Mesodermal cell (in vitro differentiated cells): ENCODE measurements around the gene LHFPL6.

Source experiments
- H3K27ac ChIP-seq: 2 replicates; pipeline ENCODE4 v1.7.0; 2013; ENCODE audit warnings: mild to moderate bottlenecking, low read depth, low read length, moderate library complexity; ENCODE audit not compliant: severe bottlenecking
- H3K36me3 ChIP-seq: 2 replicates; pipeline ENCODE4 v1.7.1; 2013; ENCODE audit warnings: mild to moderate bottlenecking, low read length, moderate library complexity; ENCODE audit not compliant: control insufficient read depth, insufficient read depth
- H3K4me1 ChIP-seq: one replicate; pipeline ENCODE4 v1.7.1; 2013; ENCODE audit warnings: mild to moderate bottlenecking, low read length; ENCODE audit not compliant: insufficient read depth, control insufficient read depth, poor library complexity, severe bottlenecking
- H3K4me3 ChIP-seq: 2 replicates; pipeline ENCODE4 v1.7.0; 2013; ENCODE audit warnings: low read length, control low read depth, mild to moderate bottlenecking; ENCODE audit not compliant: insufficient read depth, poor library complexity, severe bottlenecking; ENCODE audit errors: extremely low read depth
- H3K9me3 ChIP-seq: 2 replicates; pipeline ENCODE4 v1.7.1; 2013; ENCODE audit warnings: mild to moderate bottlenecking, low read length, moderate library complexity; ENCODE audit not compliant: control insufficient read depth
- WGBS, 2 experiments: methylation state at CpG; one replicate each; pipeline ENCODE4 v1.1.5; 2013; ENCODE audit warnings: missing lambda C conversion rate in 2 of 2; ENCODE audit not compliant: insufficient coverage in 2 of 2; 5-methylcytosine and 5-hydroxymethylcytosine counted together

Gene LHFPL6

GRCh38 chr13:39391761-39392160 is 211.2 kb downstream of the LHFPL6 start:
- no CpG with 5 or more reads among the region's 2 CpGs for WGBS, 2 experiments
- H3K27ac ChIP-seq, result no peak overlapping the region
- H3K4me1 ChIP-seq, result peaks cover 11% of the 10 kb centered on the region
- no peaks in the 10 kb centered on the region for H3K9me3 ChIP-seq
- H3K36me3 ChIP-seq, result no peaks in the 10 kb centered on the region
- no peak overlapping the region for H3K4me3 ChIP-seq

GRCh38 chr13:39389013-39389412 is 214.0 kb downstream of the LHFPL6 start:
- 74 to 80% methylated on average over 1 to 2 of the region's 5 CpGs for WGBS, 2 experiments
- peaks cover 18% of the 10 kb centered on the region for H3K4me1 ChIP-seq
- no peaks in the 10 kb centered on the region for H3K9me3 ChIP-seq
- no peak overlapping the region for H3K4me3 ChIP-seq
- H3K27ac ChIP-seq, result no peak overlapping the region
- H3K36me3 ChIP-seq, result no peaks in the 10 kb centered on the region

- no peak overlapping the region for H3K4me3 ChIP-seq
- no peaks in the 10 kb centered on the region for H3K9me3 ChIP-seq
- peaks cover 18% of the 10 kb centered on the region for H3K4me1 ChIP-seq
- 20 to 33% methylated on average over 1 of the region's 3 CpGs for WGBS, 2 experiments
- no peaks in the 10 kb centered on the region for H3K36me3 ChIP-seq
- H3K27ac ChIP-seq, result peak overlapping the region; percentile 32
These were observed 217.3 kb downstream of the LHFPL6 start for GRCh38 chr13:39385621-39386231.

GRCh38 chr13:39385154-39385553 is 217.8 kb downstream of the LHFPL6 start:
- Histone ChIP-seq H3K9me3 (no peaks in the 10 kb centered on the region), H3K4me1 (peaks cover 18% of the 10 kb centered on the region), H3K4me3 (no peak overlapping the region), H3K36me3 (no peaks in the 10 kb centered on the region), H3K27ac (no peak overlapping the region)
- 25% methylated on average over 2 of the region's 4 CpGs; no CpG with 5 or more reads in 1 of the 2 experiments for WGBS, 2 experiments

GRCh38 chr13:39381456-39381855 is 221.5 kb downstream of the LHFPL6 start:
- 75 to 86% methylated on average over 1 to 2 of the region's 2 CpGs for WGBS, 2 experiments
- Histone ChIP-seq H3K27ac (no peak overlapping the region), H3K4me1 (peaks cover 14% of the 10 kb centered on the region), H3K9me3 (no peaks in the 10 kb centered on the region), H3K4me3 (no peak overlapping the region), H3K36me3 (no peaks in the 10 kb centered on the region)

GRCh38 chr13:39379667-39380655 is 223.0 kb downstream of the LHFPL6 start:
- Histone ChIP-seq H3K4me3 (no peak overlapping the region), H3K36me3 (no peaks in the 10 kb centered on the region), H3K27ac (no peak overlapping the region), H3K9me3 (no peaks in the 10 kb centered on the region), H3K4me1 (no peaks in the 10 kb centered on the region)
- WGBS, 2 experiments, result 93 to 100% methylated on average over 1 to 2 of the region's 4 CpGs

GRCh38 chr13:39379118-39379517 is 223.9 kb downstream of the LHFPL6 start:
- H3K9me3 ChIP-seq, result peaks cover under 1% of the 10 kb centered on the region
- no peaks in the 10 kb centered on the region for H3K36me3 ChIP-seq
- 50 to 100% methylated on average over 1 of the region's 2 CpGs for WGBS, 2 experiments
- H3K27ac ChIP-seq, result no peak overlapping the region
- no peak overlapping the region for H3K4me3 ChIP-seq
- H3K4me1 ChIP-seq, result no peaks in the 10 kb centered on the region

GRCh38 chr13:39378306-39378705 is 224.7 kb downstream of the LHFPL6 start:
- Histone ChIP-seq H3K36me3 (no peaks in the 10 kb centered on the region), H3K4me3 (no peak overlapping the region), H3K27ac (no peak overlapping the region), H3K9me3 (peaks cover 3% of the 10 kb centered on the region), H3K4me1 (no peaks in the 10 kb centered on the region)
- 81 to 92% methylated on average over 2 of the region's 2 CpGs for WGBS, 2 experiments

- WGBS, 2 experiments, result no CpG with 5 or more reads among the region's 1 CpG
- H3K36me3 ChIP-seq, result no peaks in the 10 kb centered on the region
- H3K4me3 ChIP-seq, result no peak overlapping the region
- no peak overlapping the region for H3K27ac ChIP-seq
- peaks cover 3% of the 10 kb centered on the region for H3K9me3 ChIP-seq
- no peaks in the 10 kb centered on the region for H3K4me1 ChIP-seq
These were observed 225.3 kb downstream of the LHFPL6 start for GRCh38 chr13:39377699-39378098.

- H3K36me3 ChIP-seq, result no peaks in the 10 kb centered on the region
- H3K4me3 ChIP-seq, result no peak overlapping the region
- no peak overlapping the region for H3K27ac ChIP-seq
- H3K9me3 ChIP-seq, result peaks cover 3% of the 10 kb centered on the region
- H3K4me1 ChIP-seq, result no peaks in the 10 kb centered on the region
These were observed 226.9 kb downstream of the LHFPL6 start for GRCh38 chr13:39376076-39376475.

GRCh38 chr13:39375601-39376000 is 227.4 kb downstream of the LHFPL6 start:
- no peak overlapping the region for H3K4me3 ChIP-seq
- no peaks in the 10 kb centered on the region for H3K36me3 ChIP-seq
- H3K9me3 ChIP-seq, result peaks cover 3% of the 10 kb centered on the region
- no peak overlapping the region for H3K27ac ChIP-seq
- 100% methylated on average over 1 of the region's 3 CpGs for WGBS, 2 experiments
- no peaks in the 10 kb centered on the region for H3K4me1 ChIP-seq
